GM19452 (cell line): ENCODE measurements around the gene PFDN4.
"Not testable (repeated sequence)": the region's sequence is repeated elsewhere in the genome, so short reads cannot be mapped to it uniquely, and the experiment has no call there.

Experiments
- ATAC-seq: cut with Tn5 transposase; IDR thresholded peaks from one replicate; pipeline ENCODE4 v1.9.1; 2021; ENCODE audit not compliant: unreplicated experiment

Gene PFDN4

GRCh38 chr20:54223285-54223684, 15.4 kb downstream of the PFDN4 start:
- no peak for ATAC-seq

- no peak for ATAC-seq
Observed at GRCh38 chr20:54223751-54224150, 15.9 kb downstream of the PFDN4 start.

GRCh38 chr20:54224642-54225041, 16.8 kb downstream of the PFDN4 start:
- ATAC-seq = not testable (repeated sequence)

GRCh38 chr20:54227241-54227640, 19.4 kb downstream of the PFDN4 start:
- peak; percentile 73 for ATAC-seq

- no peak for ATAC-seq
Observed at GRCh38 chr20:54227751-54228150, 19.9 kb downstream of the PFDN4 start.

- no peak for ATAC-seq
Observed at GRCh38 chr20:54228841-54229240, 21.0 kb downstream of the PFDN4 start.

- ATAC-seq = no peak
Observed at GRCh38 chr20:54229566-54230160, 21.8 kb downstream of the PFDN4 start.

GRCh38 chr20:54231036-54231435, 23.1 kb downstream of the PFDN4 start:
- ATAC-seq = no peak

- ATAC-seq = no peak
Observed at GRCh38 chr20:54234991-54235390, 27.1 kb downstream of the PFDN4 start.

GRCh38 chr20:54237116-54237943, 29.4 kb downstream of the PFDN4 start:
- ATAC-seq = no peak

GRCh38 chr20:54244113-54244512, 36.2 kb downstream of the PFDN4 start:
- no peak for ATAC-seq

GRCh38 chr20:54248705-54249104, 40.8 kb downstream of the PFDN4 start:
- not testable (repeated sequence) for ATAC-seq

- ATAC-seq = no peak
Observed at GRCh38 chr20:54250691-54251090, 42.8 kb downstream of the PFDN4 start.

- ATAC-seq = no peak
Observed at GRCh38 chr20:54251096-54251495, 43.2 kb downstream of the PFDN4 start.

- ATAC-seq = no peak
Observed at GRCh38 chr20:54254596-54254995, 46.7 kb downstream of the PFDN4 start.

GRCh38 chr20:54255157-54255556, 47.3 kb downstream of the PFDN4 start:
- ATAC-seq = no peak

GRCh38 chr20:54256202-54256601, 48.3 kb downstream of the PFDN4 start:
- ATAC-seq = no peak

GRCh38 chr20:54257071-54257816, 49.4 kb downstream of the PFDN4 start:
- no peak for ATAC-seq

- ATAC-seq = no peak
Observed at GRCh38 chr20:54260116-54260515, 52.2 kb downstream of the PFDN4 start.

GRCh38 chr20:54262671-54263070, 54.8 kb downstream of the PFDN4 start:
- ATAC-seq = no peak

- no peak for ATAC-seq
Observed at GRCh38 chr20:54263116-54263690, 55.3 kb downstream of the PFDN4 start.
